IMR-90 (cell line): ENCODE data around the gene UBASH3A. TPM values are rescaled to one million over a fixed set of nuclear protein-coding genes. Genes with fewer than 3 reads are reported as not detected.

Experiments used
- ATAC-seq: fragments of 200-7000 bp; cut with Tn5 transposase; 2 replicates; pipeline ENCODE4 v1.9.1; 2020; ENCODE audit warnings: low read depth, mild to moderate bottlenecking, moderate library complexity
- BruUV-seq: library from RNA; stranded (reverse); fragments of 400-500 nt; replicated peaks from 2 replicates; lab custom pipeline; 2021; lab: Mats Ljungman, UMichigan
- CTCF ChIA-PET: fragments of 300-600 bp; formaldehyde crosslinking; extraction: SDS; loops from one replicate; lab custom pipeline; 2021; ENCODE audit warnings: antibody characterized with exemption; lab: Yijun Ruan, JAX
- POLR2A ChIA-PET: fragments of 300-600 bp; sonication (Branson Sonifier 250); formaldehyde crosslinking; loops from one replicate; lab custom pipeline; 2022; ENCODE audit warnings: antibody characterized with exemption; ENCODE audit not compliant: unreplicated experiment; lab: Charles Lee
- DNase-seq: peaks from one replicate; pipeline ENCODE4 v3.0.0; 2013
- H2AFZ ChIP-seq: replicated peaks from 2 replicates; pipeline ENCODE3; 2013; ENCODE audit warnings: low read length, mild to moderate bottlenecking; ENCODE audit not compliant: poor library complexity
- H2AK5ac ChIP-seq: 2 replicates; pipeline ENCODE4 v1.6.1; 2013; ENCODE audit warnings: low read depth, low read length, inconsistent platforms
- H2AK9ac ChIP-seq: replicated peaks from 2 replicates; pipeline ENCODE3; 2013; ENCODE audit warnings: mild to moderate bottlenecking, low read depth, low read length, moderate library complexity; ENCODE audit not compliant: poor library complexity
- H2BK120ac ChIP-seq: 2 replicates; pipeline ENCODE4 v1.6.1; 2013; ENCODE audit warnings: low read depth, low read length, inconsistent platforms
- H2BK15ac ChIP-seq: 3 replicates; pipeline ENCODE4 v1.6.1; 2013; ENCODE audit warnings: low read depth, low read length, inconsistent platforms
- H2BK20ac ChIP-seq: 2 replicates; pipeline ENCODE4 v1.6.1; 2013; ENCODE audit warnings: low read depth, mild to moderate bottlenecking, inconsistent platforms, low read length, moderate library complexity
- H2BK5ac ChIP-seq: 2 replicates; pipeline ENCODE4 v1.6.1; 2013; ENCODE audit warnings: mild to moderate bottlenecking, low read depth, low read length, inconsistent platforms; ENCODE audit not compliant: poor library complexity, severe bottlenecking
- H3K14ac ChIP-seq: replicated peaks from 2 replicates; pipeline ENCODE4 v1.6.1; 2013; ENCODE audit warnings: low read depth, low read length, inconsistent platforms
- H3K18ac ChIP-seq: 2 replicates; pipeline ENCODE4 v1.6.1; 2013; ENCODE audit warnings: low read depth, low read length, control low read depth
- H3K23ac ChIP-seq: 2 replicates; pipeline ENCODE4 v1.6.1; 2013; ENCODE audit warnings: low read depth, low read length, inconsistent platforms
- H3K27ac ChIP-seq: 2 replicates; pipeline ENCODE4 v1.5.1; 2013; ENCODE audit warnings: mild to moderate bottlenecking, control low read depth, low read length; ENCODE audit not compliant: insufficient read depth
- H3K27me3 ChIP-seq: 2 replicates; pipeline ENCODE4 v1.6.1; 2013; ENCODE audit warnings: low read length; ENCODE audit not compliant: control insufficient read depth, insufficient read depth
- H3K36me3 ChIP-seq: 2 replicates; pipeline ENCODE4 v1.6.1; 2013; ENCODE audit warnings: low read length, mixed read lengths; ENCODE audit not compliant: control insufficient read depth, insufficient read depth
- H3K4ac ChIP-seq: 2 replicates; pipeline ENCODE4 v1.6.1; 2013; ENCODE audit warnings: low read depth, low read length, inconsistent platforms
- H3K4me1 ChIP-seq: 2 replicates; pipeline ENCODE4 v1.6.1; 2013; ENCODE audit warnings: low read length, mixed read lengths; ENCODE audit not compliant: control insufficient read depth, insufficient read depth
- H3K4me2 ChIP-seq: 2 replicates; pipeline ENCODE4 v1.6.1; 2013; ENCODE audit warnings: low read depth, mild to moderate bottlenecking, control low read depth, low read length, moderate library complexity
- H3K4me3 ChIP-seq: 2 replicates; pipeline ENCODE4 v1.5.1; 2013; ENCODE audit warnings: low read depth, mild to moderate bottlenecking, control low read depth, low read length, moderate library complexity; ENCODE audit not compliant: insufficient read depth
- H3K56ac ChIP-seq: 2 replicates; pipeline ENCODE4 v1.6.1; 2013; ENCODE audit warnings: low read length, inconsistent platforms; ENCODE audit not compliant: insufficient read depth; ENCODE audit errors: extremely low read depth
- H3K79me1 ChIP-seq, 2 experiments: 2 replicates each; pipeline ENCODE4 v1.6.1; 2013; ENCODE audit warnings: low read length in 2 of 2, inconsistent platforms in 1 of 2, low read depth in 1 of 2
- H3K9ac ChIP-seq: 2 replicates; pipeline ENCODE4 v1.6.1; 2013; ENCODE audit warnings: low read depth, low read length, control low read depth
- H3K9me1 ChIP-seq: 2 replicates; pipeline ENCODE4 v1.6.1; 2013; ENCODE audit warnings: low read length, inconsistent platforms; ENCODE audit not compliant: insufficient read depth
- H3K9me3 ChIP-seq: 2 replicates; pipeline ENCODE4 v1.6.1; 2013; ENCODE audit warnings: low read length; ENCODE audit not compliant: control insufficient read depth, insufficient read depth
- H4K20me1 ChIP-seq: 2 replicates; pipeline ENCODE4 v1.6.1; 2013; ENCODE audit warnings: low read length, inconsistent platforms; ENCODE audit not compliant: insufficient read depth
- H4K5ac ChIP-seq: 2 replicates; pipeline ENCODE4 v1.6.1; 2013; ENCODE audit warnings: mild to moderate bottlenecking, low read depth, low read length, control low read depth
- H4K8ac ChIP-seq, 2 experiments: 2 replicates each; pipeline ENCODE4 v1.6.1; 2013; ENCODE audit warnings: low read depth in 2 of 2, low read length in 2 of 2, control low read depth in 1 of 2, inconsistent platforms in 1 of 2
- H4K91ac ChIP-seq: 2 replicates; pipeline ENCODE4 v1.6.1; 2013; ENCODE audit warnings: low read depth, low read length, inconsistent platforms; ENCODE audit not compliant: insufficient read depth
- BHLHE40 ChIP-seq: fragments of 150-350 bp; IDR thresholded peaks from 2 replicates; pipeline ENCODE4 v1.6.1; 2016; ENCODE audit warnings: mild to moderate bottlenecking, low read depth, low read length
- CEBPB ChIP-seq: IDR thresholded peaks from 2 replicates; pipeline ENCODE4 v1.6.1; 2012; ENCODE audit warnings: low read depth, low read length, improper control_type of control experiment
- CHD1 ChIP-seq: IDR thresholded peaks from 2 replicates; pipeline ENCODE4 v1.6.1; 2012; ENCODE audit warnings: low read depth, low read length, improper control_type of control experiment
- CTCF ChIP-seq: conservative IDR thresholded peaks from 2 replicates; pipeline ENCODE4 v1.5.1; 2012; ENCODE audit warnings: mild to moderate bottlenecking, low read depth, low read length, improper control_type of control experiment
- MAFK ChIP-seq: IDR thresholded peaks from 2 replicates; pipeline ENCODE4 v1.6.1; 2012; ENCODE audit warnings: low read depth, low read length, improper control_type of control experiment
- NFE2L2 ChIP-seq: fragments of 150-350 bp; IDR thresholded peaks from 2 replicates; pipeline ENCODE4 v1.6.1; 2016; ENCODE audit warnings: low read depth, mild to moderate bottlenecking, low read length
- RCOR1 ChIP-seq: IDR thresholded peaks from 2 replicates; pipeline ENCODE4 v1.6.1; 2012; ENCODE audit warnings: mild to moderate bottlenecking, low read length, improper control_type of control experiment; ENCODE audit not compliant: insufficient replicate concordance
- WGBS, 2 experiments: methylation state at CpG; one replicate each; pipeline versions ENCODE4 v1.1.5 to v1.1.7; 2013; ENCODE audit warnings: missing lambda C conversion rate in 2 of 2; ENCODE audit not compliant: insufficient read length in 1 of 2; ENCODE audit errors: extremely low coverage in 2 of 2; 5-methylcytosine and 5-hydroxymethylcytosine counted together
- dilution Hi-C: fragments of 300-500 bp; cut with HindIII; formaldehyde crosslinking; loops from one replicate; pipeline ENCODE4 v1.14.3; 2018; ENCODE audit warnings: low sequenced_read_pairs; ENCODE audit not compliant: unreplicated experiment
- in situ Hi-C: fragments of 300-500 bp; cut with MboI; formaldehyde crosslinking; loops from 3 replicates; pipeline ENCODE4 v1.14.3; 2019; ENCODE audit warnings: low sequenced_read_pairs, inconsistent platforms, mixed read lengths
- intact Hi-C: fragments of 100-400 bp; cut with micrococcal nuclease; formaldehyde crosslinking; loops from 2 replicates; pipeline ENCODE4 v1.10.0; 2022
- polyA plus RNA-seq, 3 experiments: library from polyadenylated mRNA; depleted of rRNA; stranded (reverse); fragments of >200 nt; gene quantifications; 2 replicates each; pipeline ENCODE4 v1.2.3, GENCODE V29; 2012; ENCODE audit warnings: low replicate concordance in 1 of 3
- total RNA-seq: library from RNA; depleted of rRNA; stranded (reverse); fragments of >200 nt; gene quantifications from 2 replicates; pipeline ENCODE4 v1.2.3, GENCODE V29; 2012

UBASH3A gene
- total and polyA plus RNA-seq, 2 of the 4 experiments (the other 2 are of a cell fraction): not detected

GRCh38 chr21:42421018-42421793 is 17.5 kb downstream of the UBASH3A start:
- Histone ChIP-seq H3K18ac (no peak overlapping the region), H3K9ac (no peak overlapping the region), H2BK5ac (no peak overlapping the region), H2AK5ac (no peak overlapping the region), H3K36me3 (no peaks in the 10 kb centered on the region), H3K9me1 (no peaks in the 10 kb centered on the region), H2AK9ac (no peak overlapping the region), H3K23ac (no peak overlapping the region), H3K4me3 (no peak overlapping the region), H2BK15ac (no peak overlapping the region), H3K14ac (no peak overlapping the region), H3K27ac (no peak overlapping the region), H4K8ac (no peak overlapping the region), H4K20me1 (no peaks in the 10 kb centered on the region), H3K4ac (no peak overlapping the region), H3K9me3 (no peaks in the 10 kb centered on the region), H2BK120ac (no peak overlapping the region), H4K5ac (no peak overlapping the region), H2AFZ (no peak overlapping the region), H4K91ac (no peak overlapping the region), H3K4me2 (no peak overlapping the region), H3K4me1 (no peaks in the 10 kb centered on the region), H3K56ac (no peak overlapping the region), H2BK20ac (no peak overlapping the region), H3K79me1 (no peaks in the 10 kb centered on the region), H3K27me3 (peaks cover 19% of the 10 kb centered on the region)
- DNase-seq (no peak), ATAC-seq (no peak)
- WGBS, 2 experiments: no CpG with 5 or more reads among the region's 3 CpGs
- POLR2A ChIA-PET: no interaction called here
- intact Hi-C loops: no loop called here
- CTCF ChIA-PET: no interaction called here
- dilution Hi-C loops: no loop called here
- no peak for TF ChIP-seq CTCF
- TF ChIP-seq BHLHE40: no peak
- TF ChIP-seq NFE2L2: no peak
- TF ChIP-seq MAFK: no peak
- no peak for TF ChIP-seq CHD1
- no peak for TF ChIP-seq RCOR1
- TF ChIP-seq CEBPB: no peak
- no TSS peak for BruUV-seq
- in situ Hi-C loops: no loop called here
